Stimulated activated CD4-positive, alpha-beta T cell treated with anti-CD3 and anti-CD28 coated beads, Interleukin-15, amount 100 ng/mL, for 24 hours (primary cell): ENCODE measurements around the gene EBF3.

Experiments used
- DNase-seq: peaks from one replicate; pipeline ENCODE4 v3.0.0-alpha.2; 2020

Gene EBF3

GRCh38 chr10:129868449-129869035 lies 95.5 kb downstream of the EBF3 start:
- DNase-seq = no peak

- DNase-seq = no peak
These were observed 96.4 kb downstream of the EBF3 start for GRCh38 chr10:129867631-129868179.

DNA sequence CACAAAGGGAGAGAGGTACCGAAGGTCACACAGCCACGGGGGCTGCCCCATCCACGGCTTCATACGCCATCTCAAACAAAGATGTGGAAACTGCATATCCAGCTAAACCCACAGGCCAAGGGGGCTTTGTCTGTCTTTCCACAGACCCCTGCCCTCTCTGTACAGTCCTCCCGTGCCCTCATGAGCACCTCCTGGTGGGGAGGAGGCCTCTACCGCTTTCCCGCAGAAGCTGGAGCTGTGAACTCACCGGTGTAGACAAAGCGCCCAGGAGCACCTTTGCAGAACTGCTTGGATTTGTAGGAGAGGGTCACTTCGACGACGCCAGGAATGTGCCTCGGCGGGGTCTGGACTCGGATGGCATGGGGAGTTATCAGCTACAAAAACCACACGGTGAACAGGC lies 97.2 kb downstream of the EBF3 start:
- no peak for DNase-seq

DNA sequence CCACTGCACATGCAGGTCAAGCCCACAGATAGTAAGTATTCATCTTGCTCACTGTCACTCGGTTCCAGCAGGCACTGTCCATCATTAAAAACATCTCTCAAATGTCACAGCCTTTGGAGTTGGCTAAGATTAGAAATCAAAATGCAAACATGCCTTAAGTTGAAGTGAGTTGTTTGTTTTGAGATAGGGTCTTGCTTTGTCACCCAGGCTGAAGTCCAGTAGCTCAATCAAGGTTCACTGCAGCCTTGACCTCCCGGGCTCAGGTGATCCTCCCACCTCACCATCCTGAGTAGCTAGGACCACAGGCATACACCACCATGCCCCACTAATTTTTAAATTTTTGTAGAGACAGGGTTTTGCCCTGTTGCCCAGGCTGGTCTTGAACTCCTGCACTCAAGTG lies 98.1 kb downstream of the EBF3 start:
- no peak for DNase-seq

- no peak for DNase-seq
These were observed 98.7 kb downstream of the EBF3 start for GRCh38 chr10:129865413-129865812.

- no peak for DNase-seq
These were observed 99.4 kb downstream of the EBF3 start for GRCh38 chr10:129864601-129865126.

DNA sequence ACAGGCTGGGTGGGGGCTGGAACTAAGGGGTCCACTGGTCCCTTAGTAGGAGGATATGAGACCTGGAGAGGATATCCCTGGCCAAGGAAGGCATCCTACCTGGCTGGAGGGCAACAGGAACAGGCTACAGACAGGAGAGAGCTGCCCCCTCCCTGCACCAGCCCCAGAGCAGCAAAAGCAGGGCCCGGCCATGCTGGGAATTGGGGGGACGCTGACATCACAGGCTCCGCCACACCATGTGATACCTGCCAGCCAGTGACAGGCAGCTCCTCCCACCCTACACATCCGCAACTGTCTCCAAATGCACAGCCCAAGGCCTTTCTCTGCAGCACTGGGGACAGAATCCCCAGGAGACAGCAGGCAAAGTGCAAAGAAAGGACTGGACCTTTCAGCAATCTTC lies 100.0 kb downstream of the EBF3 start:
- no peak for DNase-seq

DNA sequence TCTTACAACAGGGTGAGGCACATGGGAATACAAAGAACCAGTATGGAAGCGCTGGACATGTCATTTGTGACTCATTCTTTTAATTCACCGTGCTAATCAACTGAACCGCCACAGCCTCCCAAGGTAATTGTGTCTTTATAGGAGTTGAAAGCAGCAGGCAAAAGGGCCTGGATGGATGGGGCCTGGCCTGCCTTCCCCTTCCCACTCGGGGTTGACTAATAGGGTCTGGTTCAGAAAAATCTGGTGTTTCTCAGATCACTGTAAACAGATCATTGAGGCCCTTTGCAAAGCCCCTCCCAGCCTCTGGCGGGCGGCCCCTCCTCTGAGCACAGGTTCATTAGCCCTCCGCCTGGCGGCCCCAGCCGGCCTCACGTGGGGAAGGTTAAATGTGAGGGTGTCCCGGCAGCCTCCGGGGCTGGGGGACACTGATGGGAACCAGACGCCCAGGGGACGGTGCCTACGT lies 100.8 kb downstream of the EBF3 start:
- DNase-seq = no peak

- no peak for DNase-seq
These were observed 102.1 kb downstream of the EBF3 start for GRCh38 chr10:129861776-129862531.

GRCh38 chr10:129860396-129860795 lies 103.7 kb downstream of the EBF3 start:
- no peak for DNase-seq

- DNase-seq = no peak
These were observed 104.5 kb downstream of the EBF3 start for GRCh38 chr10:129859536-129859935.

GRCh38 chr10:129857242-129857960 lies 106.7 kb downstream of the EBF3 start:
- DNase-seq = no peak

GRCh38 chr10:129855836-129856563 lies 108.1 kb downstream of the EBF3 start:
- DNase-seq = no peak

- no peak for DNase-seq
These were observed 109.0 kb downstream of the EBF3 start for GRCh38 chr10:129854796-129855705.

DNA sequence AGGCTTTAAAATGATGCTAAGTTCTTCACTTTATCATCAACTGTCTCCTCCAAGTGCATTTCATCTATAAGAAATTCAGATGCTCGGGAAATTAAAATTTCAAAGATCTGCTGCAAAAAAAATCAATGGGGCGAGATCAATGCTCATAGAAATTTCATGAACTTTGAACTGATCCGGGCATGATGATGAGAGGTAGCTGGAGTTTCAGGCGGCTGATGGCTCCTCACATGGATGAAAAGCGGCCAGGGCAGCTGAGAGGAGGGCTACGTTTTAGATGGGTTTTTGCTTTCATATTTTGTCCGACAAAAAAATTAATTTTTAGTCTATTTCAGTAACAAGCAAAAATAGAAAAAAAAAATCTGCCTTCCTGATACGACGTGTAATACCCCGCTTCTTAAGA lies 109.9 kb downstream of the EBF3 start:
- DNase-seq = no peak

GRCh38 chr10:129853562-129853903 lies 110.5 kb downstream of the EBF3 start:
- no peak for DNase-seq

DNA sequence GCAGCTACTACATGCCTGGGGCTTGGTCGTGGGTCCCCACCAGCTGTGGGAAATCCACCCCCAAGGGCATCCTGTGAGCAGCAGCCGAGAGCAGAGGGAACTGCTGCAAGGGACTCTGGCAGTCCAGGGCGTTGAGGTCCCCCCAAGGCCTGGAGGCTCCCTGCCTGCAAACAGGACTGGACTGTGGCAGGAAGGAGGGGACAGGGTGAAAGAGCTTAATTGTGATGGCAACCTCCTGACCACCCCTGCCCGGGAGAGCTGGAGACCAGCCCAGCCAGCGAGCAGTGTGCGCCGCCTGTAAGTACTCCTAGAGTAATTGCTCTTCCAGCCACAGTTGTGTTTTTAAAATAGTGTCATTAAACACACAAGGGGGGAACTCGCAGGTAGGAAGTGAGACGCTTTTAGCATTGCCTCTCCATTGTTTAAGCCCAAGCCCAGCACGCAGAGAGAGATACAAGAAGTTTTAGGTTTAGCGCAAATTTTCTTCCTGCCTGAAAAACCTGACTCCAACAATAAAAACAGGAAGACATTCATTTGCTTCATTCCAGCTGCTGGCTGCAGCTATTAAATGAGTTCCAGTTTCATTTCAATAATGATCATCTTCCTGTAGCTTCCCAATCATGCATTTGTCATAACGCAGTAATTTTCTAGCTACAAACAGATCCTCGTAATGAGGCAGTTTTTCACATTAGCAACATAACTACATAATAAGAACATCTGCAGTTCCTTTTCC lies 111.1 kb downstream of the EBF3 start:
- DNase-seq = no peak

DNA sequence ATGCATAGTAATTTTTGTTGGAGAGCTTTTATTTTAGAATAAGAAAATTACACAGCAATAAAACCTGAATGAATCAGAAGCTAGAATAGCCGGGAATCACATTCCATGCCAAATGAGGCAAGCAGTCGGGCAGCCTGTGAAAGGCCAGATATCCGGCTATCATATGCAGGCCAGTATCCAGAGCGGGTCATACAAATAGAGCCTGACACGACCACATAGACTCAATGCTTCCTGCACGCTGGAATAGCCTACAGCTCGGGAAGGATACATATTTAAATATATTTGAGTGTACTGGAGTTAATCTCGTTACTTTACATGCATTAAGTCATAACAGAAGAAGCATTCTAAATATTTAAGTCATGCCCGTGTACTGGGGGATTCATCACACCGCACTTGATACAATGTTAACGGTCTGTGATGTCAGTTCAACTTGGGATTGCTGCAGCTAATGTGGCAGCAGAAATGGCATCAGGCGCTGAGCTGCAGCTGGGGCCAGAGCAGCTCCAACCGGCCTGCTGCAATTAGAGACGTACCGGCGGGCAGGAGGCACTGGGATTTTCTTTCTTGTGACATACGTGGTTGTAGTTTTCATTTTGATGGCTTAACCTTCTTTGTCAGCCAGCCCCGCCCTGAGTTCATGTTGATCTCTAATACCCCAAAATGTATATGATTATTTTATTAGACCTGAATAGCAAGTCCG lies 112.0 kb downstream of the EBF3 start:
- DNase-seq = no peak

GRCh38 chr10:129850790-129851189 lies 113.3 kb downstream of the EBF3 start:
- no peak for DNase-seq

- DNase-seq = no peak
These were observed 113.8 kb downstream of the EBF3 start for GRCh38 chr10:129850316-129850715.
